H1 (cell line): Measurements from ENCODE around the gene ITM2B. TPM values are rescaled to one million over a fixed set of nuclear protein-coding genes. Genes with fewer than 3 reads are reported as not detected.
A peak's percentile ranks its signal among the peaks of the same experiment; 100 is the strongest.

Experiments used
- CTCF ChIA-PET: fragments of 300-600 bp; sonication (Branson Sonifier 250); formaldehyde crosslinking; loops from one replicate; lab custom pipeline; 2021; ENCODE audit not compliant: partially characterized antibody; lab: Charles Lee
- POLR2A ChIA-PET: fragments of 300-600 bp; sonication (Branson Sonifier 250); formaldehyde crosslinking; loops from one replicate; lab custom pipeline; 2021; ENCODE audit warnings: inconsistent platforms; ENCODE audit not compliant: partially characterized antibody; lab: Charles Lee
- DNase-seq, 2 experiments: peaks; one replicate each; pipeline versions ENCODE4 v3.0.0 to v3.0.0-alpha.2; 2010 to 2022; ENCODE audit warnings: low spot score in 2 of 2, low read depth in 1 of 2, mixed read lengths in 1 of 2
- FAIRE-seq: peaks from 2 replicates; lab custom pipeline; 2011; peaks lifted over from hg19 to GRCh38; lab: Jason Lieb, UNC
- H2AFZ ChIP-seq: 2 replicates; pipeline ENCODE4 v1.8.1; 2012; ENCODE audit warnings: low read length, inconsistent platforms
- H2AK5ac ChIP-seq: 2 replicates; pipeline ENCODE4 v1.6.1; 2013; ENCODE audit warnings: low read depth, low read length
- H2BK120ac ChIP-seq: replicated peaks from 2 replicates; pipeline ENCODE3; 2013; ENCODE audit warnings: low read depth, low read length, inconsistent platforms
- H2BK12ac ChIP-seq: 2 replicates; pipeline ENCODE4 v1.6.1; 2013; ENCODE audit warnings: low read depth, low read length
- H2BK15ac ChIP-seq: 2 replicates; pipeline ENCODE4 v1.6.1; 2013; ENCODE audit warnings: low read length
- H2BK20ac ChIP-seq: 2 replicates; pipeline ENCODE4 v1.6.1; 2013; ENCODE audit warnings: low read length
- H2BK5ac ChIP-seq: 2 replicates; pipeline ENCODE4 v1.6.1; 2013; ENCODE audit warnings: low read depth, low read length
- H3K14ac ChIP-seq: 2 replicates; pipeline ENCODE4 v1.6.1; 2013; ENCODE audit warnings: inconsistent platforms; ENCODE audit not compliant: insufficient read length
- H3K18ac ChIP-seq: 2 replicates; pipeline ENCODE4 v1.6.1; 2013; ENCODE audit warnings: low read length; ENCODE audit errors: extremely low read depth
- H3K23ac ChIP-seq: 2 replicates; pipeline ENCODE4 v1.6.1; 2013; ENCODE audit warnings: inconsistent platforms; ENCODE audit not compliant: insufficient read length
- H3K23me2 ChIP-seq: 2 replicates; pipeline ENCODE4 v1.6.1; 2013; ENCODE audit warnings: low read depth, low read length
- H3K27ac ChIP-seq: 2 replicates; pipeline ENCODE4 v1.6.1; 2011; ENCODE audit warnings: low read depth, low read length, inconsistent platforms
- H3K27me3 ChIP-seq, 4 experiments: replicated peaks in 1 of 4; 1 replicate in 1 of 4; 2 replicates in 3 of 4; pipeline versions ENCODE4 v1.6.1 to v1.8.1; 2011 to 2013; ENCODE audit warnings: low read length in 3 of 4, mild to moderate bottlenecking in 3 of 4, inconsistent platforms in 2 of 4, mixed read lengths in 2 of 4, moderate library complexity in 1 of 4; ENCODE audit not compliant: control insufficient read depth in 3 of 4, insufficient read depth in 3 of 4; ENCODE audit errors: extremely low read depth in 1 of 4
- H3K36me3 ChIP-seq, 4 experiments: 2 replicates each; pipeline versions ENCODE4 v1.6.1 to v1.8.1; 2011 to 2013; ENCODE audit warnings: mild to moderate bottlenecking in 4 of 4, low read length in 3 of 4, moderate library complexity in 2 of 4, control low read depth in 1 of 4, inconsistent platforms in 1 of 4; ENCODE audit not compliant: insufficient read depth in 4 of 4, control insufficient read depth in 2 of 4
- H3K4ac ChIP-seq: replicated peaks from 2 replicates; pipeline ENCODE3; 2013; ENCODE audit warnings: low read length, low read depth, mixed read lengths, inconsistent platforms; ENCODE audit not compliant: insufficient read length
- H3K4me1 ChIP-seq, 4 experiments: replicated peaks in 1 of 4; 1 replicate in 1 of 4; 2 replicates in 3 of 4; pipeline versions ENCODE4 v1.6.1 to v1.8.1; 2011 to 2013; ENCODE audit warnings: low read length in 3 of 4, inconsistent platforms in 2 of 4, mixed read lengths in 1 of 4; ENCODE audit not compliant: insufficient read depth in 4 of 4, control insufficient read depth in 3 of 4
- H3K4me2 ChIP-seq, 2 experiments: 2 replicates each; pipeline versions ENCODE4 v1.6.1 to v1.8.1; 2011 to 2013; ENCODE audit warnings: low read depth in 2 of 2, low read length in 2 of 2, control low read depth in 1 of 2, inconsistent platforms in 1 of 2, mild to moderate bottlenecking in 1 of 2; ENCODE audit not compliant: insufficient read depth in 1 of 2
- H3K4me3 ChIP-seq, 4 experiments: fragments of 200-600, 300-600 bp in 1 of 4; sonication (generic), shearing (Covaris generic), sonication (Bioruptor Twin) in 1 of 4; 2 replicates each; pipeline versions ENCODE4 v1.5.1 to v1.8.1; 2011 to 2016; ENCODE audit warnings: low read length in 4 of 4, low read depth in 3 of 4, control low read depth in 2 of 4, inconsistent platforms in 2 of 4, mild to moderate bottlenecking in 2 of 4, mixed read lengths in 1 of 4, moderate library complexity in 1 of 4; ENCODE audit not compliant: insufficient read depth in 2 of 4; ENCODE audit errors: extremely low read depth in 1 of 4
- H3K56ac ChIP-seq: replicated peaks from 2 replicates; pipeline ENCODE3; 2013; ENCODE audit warnings: low read depth, mild to moderate bottlenecking, mixed read lengths, low read length, inconsistent platforms; ENCODE audit not compliant: insufficient read length
- H3K79me1 ChIP-seq: 2 replicates; pipeline ENCODE4 v1.6.1; 2013; ENCODE audit warnings: low read depth, low read length, control low read depth
- H3K79me2 ChIP-seq, 2 experiments: 2 replicates each; pipeline versions ENCODE4 v1.6.1 to v1.8.1; 2012 to 2013; ENCODE audit warnings: low read length in 2 of 2, mild to moderate bottlenecking in 2 of 2, inconsistent platforms in 1 of 2; ENCODE audit not compliant: insufficient read depth in 2 of 2, control insufficient read depth in 1 of 2
- H3K9ac ChIP-seq, 4 experiments: replicated peaks in 1 of 4; 1 replicate in 1 of 4; 2 replicates in 3 of 4; pipeline versions ENCODE4 v1.6.1 to v1.8.1; 2011 to 2013; ENCODE audit warnings: low read depth in 3 of 4, low read length in 3 of 4, control low read depth in 2 of 4, mild to moderate bottlenecking in 2 of 4, moderate library complexity in 2 of 4, inconsistent platforms in 1 of 4; ENCODE audit errors: extremely low read depth in 1 of 4
- H3K9me3 ChIP-seq, 2 experiments: 2 replicates each; pipeline versions ENCODE4 v1.6.1 to v1.8.1; 2012 to 2013; ENCODE audit warnings: mild to moderate bottlenecking in 2 of 2, moderate library complexity in 2 of 2, control low read depth in 1 of 2, inconsistent platforms in 1 of 2, low read depth in 1 of 2, low read length in 1 of 2, mixed read lengths in 1 of 2; ENCODE audit not compliant: insufficient read depth in 2 of 2
- H4K20me1 ChIP-seq, 2 experiments: replicated peaks in 1 of 2; 2 replicates each; pipeline versions ENCODE3 to v1.8.1; 2011 to 2013; ENCODE audit warnings: inconsistent platforms in 2 of 2, low read length in 2 of 2, mild to moderate bottlenecking in 1 of 2; ENCODE audit not compliant: insufficient read depth in 2 of 2, control insufficient read depth in 1 of 2
- H4K5ac ChIP-seq: 2 replicates; pipeline ENCODE4 v1.6.1; 2013; ENCODE audit warnings: low read length, low read depth, mixed read lengths, inconsistent platforms; ENCODE audit not compliant: insufficient read length
- H4K8ac ChIP-seq: 2 replicates; pipeline ENCODE4 v1.8.0; 2013; ENCODE audit warnings: mild to moderate bottlenecking, moderate library complexity, low read length, inconsistent platforms; ENCODE audit not compliant: insufficient read depth; ENCODE audit errors: extremely low read depth
- H4K91ac ChIP-seq: replicated peaks from 2 replicates; pipeline ENCODE3; 2013; ENCODE audit warnings: low read length, mixed read lengths, inconsistent platforms; ENCODE audit not compliant: insufficient read length
- CEBPB ChIP-seq: IDR thresholded peaks from 2 replicates; pipeline ENCODE4 v1.6.1; 2012; ENCODE audit warnings: low read depth, low read length
- RFX5 ChIP-seq: IDR thresholded peaks from 2 replicates; pipeline ENCODE4 v1.6.1; 2011; ENCODE audit warnings: low read depth, low read length, improper control_type of control experiment, borderline replicate concordance
- TEAD4 ChIP-seq: IDR thresholded peaks from 2 replicates; pipeline ENCODE4 v1.6.1; 2012; ENCODE audit warnings: low read depth, low read length, inconsistent platforms, mixed read lengths
- WGBS, 2 experiments: shearing (Covaris generic) in 1 of 2; methylation state at CpG; one replicate each; pipeline versions ENCODE4 v1.1.6 to v1.1.7; 2013 to 2015; ENCODE audit warnings: low lambda C conversion rate in 2 of 2, mixed read lengths in 2 of 2, inconsistent platforms in 1 of 2, low coverage in 1 of 2, missing lambda C conversion rate in 1 of 2; ENCODE audit not compliant: insufficient replicate concordance in 2 of 2, insufficient coverage in 1 of 2, insufficient read length in 1 of 2; ENCODE audit errors: extremely low coverage in 1 of 2, missing lambda C conversion rate in 1 of 2; 5-methylcytosine and 5-hydroxymethylcytosine counted together
- polyA plus RNA-seq, 7 experiments: library from polyadenylated mRNA; depleted of rRNA in 3 of 7; stranded (reverse) in 5 of 7; unstranded in 2 of 7; fragments of >200 nt in 5 of 7; fragments of 200-250 nt in 2 of 7; gene quantifications; 1 replicate in 5 of 7; 2 replicates in 1 of 7; 4 replicates in 1 of 7; pipeline versions ENCODE4 v1.2.1 to v1.2.3, GENCODE V29; 2011 to 2013; ENCODE audit warnings: missing spikeins in 2 of 7, mixed read lengths in 2 of 7
- total RNA-seq: library from RNA; stranded (reverse); fragmentation: NEBNext Ultra II Directional; extraction: Animal tissue kit (Norgen Biotek cat#: 25700); gene quantifications from 2 replicates; pipeline ENCODE4 v1.2.1, GENCODE V29; 2021

ITM2B gene
- total and polyA plus RNA-seq, 2 of the 8 experiments (the other 6 are each of a cell fraction or from before 2014, with no cell fraction given) = 132 to 184 TPM

GRCh38 chr13:48210178-48210577 is 22.8 kb upstream of the ITM2B start:
- Histone ChIP-seq H3K79me1 (no peaks in the 10 kb centered on the region), H3K4me3 (no peak overlapping the region), H3K4ac (no peak overlapping the region), H3K14ac (no peak overlapping the region), H2BK20ac (no peak overlapping the region), H3K18ac (no peak overlapping the region), H2BK15ac (no peak overlapping the region), H4K20me1 (no peaks in the 10 kb centered on the region), H4K91ac (no peak overlapping the region), H4K5ac (no peak overlapping the region), H3K27me3 (no peaks in the 10 kb centered on the region; a peak in 1 of 7 replicates), H3K4me1 (no peaks in the 10 kb centered on the region), H2BK5ac (no peak overlapping the region), H2AK5ac (no peak overlapping the region), H3K23ac (no peak overlapping the region), H3K56ac (no peak overlapping the region), H3K9ac (no peak overlapping the region), H3K36me3 (no peaks in the 10 kb centered on the region), H3K4me2 (no peak overlapping the region), H3K27ac (no peak overlapping the region), H3K79me2 (no peaks in the 10 kb centered on the region), H2BK12ac (no peak overlapping the region), H3K9me3 (no peaks in the 10 kb centered on the region), H2BK120ac (no peak overlapping the region), H2AFZ (no peak overlapping the region), H3K23me2 (peaks cover 2% of the 10 kb centered on the region), H4K8ac (no peak overlapping the region)
- FAIRE-seq = no peak
- TF ChIP-seq TEAD4 = no peak
- TF ChIP-seq RFX5 = no peak
- TF ChIP-seq CEBPB = peak; percentile 38; the same call in 1 of the 2 replicates
- no peak for DNase-seq
- ChIA-PET POLR2A (no interaction called here), CTCF (no interaction called here)
- WGBS, 2 experiments = 94% methylated on average over 3 of the region's 3 CpGs; no CpG with 5 or more reads in 1 of the 2 experiments
